PC-9 (cell line): ENCODE measurements around the gene PPP1CC. TPM values are rescaled to one million over a fixed set of nuclear protein-coding genes. Genes with fewer than 3 reads are reported as not detected.

ENCODE experiments used
- BruUV-seq: library from RNA; stranded (reverse); fragments of 400-500 nt; replicated peaks from 2 replicates; lab custom pipeline; 2021; lab: Mats Ljungman, UMichigan
- CTCF ChIA-PET: fragments of 300-600 bp; sonication (Branson Sonifier 250); formaldehyde crosslinking; loops from one replicate; lab custom pipeline; 2022; ENCODE audit warnings: antibody characterized with exemption; lab: Charles Lee
- POLR2A ChIA-PET: fragments of 300-600 bp; sonication (Branson Sonifier 250); formaldehyde crosslinking; loops from one replicate; lab custom pipeline; 2022; ENCODE audit warnings: antibody characterized with exemption; ENCODE audit not compliant: unreplicated experiment; lab: Charles Lee
- DNase-seq, 2 experiments: peaks; one replicate each; pipeline versions ENCODE4 v3.0.0 to v3.0.0-alpha.2; 2015 to 2022; ENCODE audit warnings: mixed read lengths in 1 of 2
- H2AFZ ChIP-seq: fragments of 200-600 bp; sonication (generic); 2 replicates; pipeline ENCODE4 v1.8.1; 2017; ENCODE audit warnings: antibody characterized with exemption
- H3F3A ChIP-seq: fragments of 200-600 bp; sonication (generic); 2 replicates; pipeline ENCODE4 v1.8.1; 2017; ENCODE audit warnings: antibody characterized with exemption, mild to moderate bottlenecking, low read depth; ENCODE audit not compliant: insufficient read depth
- H3K27ac ChIP-seq: fragments of 200-600 bp; sonication (generic); 2 replicates; pipeline ENCODE4 v1.6.1; 2016; ENCODE audit warnings: mixed run types
- H3K27me3 ChIP-seq: fragments of 200-600 bp; sonication (generic); 2 replicates; pipeline ENCODE4 v1.6.1; 2016; ENCODE audit warnings: low read depth, mixed run types; ENCODE audit not compliant: insufficient read depth
- H3K36me3 ChIP-seq: fragments of 200-600 bp; sonication (generic); 2 replicates; pipeline ENCODE4 v1.6.1; 2016; ENCODE audit warnings: low read depth, mixed run types
- H3K4me1 ChIP-seq: fragments of 200-600 bp; sonication (generic); replicated peaks from 2 replicates; pipeline ENCODE4 v1.6.1; 2016; ENCODE audit warnings: mixed run types; ENCODE audit not compliant: insufficient read depth
- H3K4me2 ChIP-seq: fragments of 200-600 bp; sonication (generic); 2 replicates; pipeline ENCODE4 v1.6.1; 2017; ENCODE audit warnings: mixed run types
- H3K4me3 ChIP-seq: fragments of 200-600 bp; sonication (generic); 2 replicates; pipeline ENCODE4 v1.6.1; 2016; ENCODE audit warnings: mixed run types
- H3K79me2 ChIP-seq: fragments of 200-600 bp; sonication (generic); 2 replicates; pipeline ENCODE4 v1.6.1; 2017; ENCODE audit warnings: low read depth, mixed run types
- H3K9me2 ChIP-seq: fragments of 200-600 bp; sonication (generic); 2 replicates; pipeline ENCODE4 v1.8.1; 2017; ENCODE audit warnings: mild to moderate bottlenecking; ENCODE audit not compliant: insufficient read depth
- H3K9me3 ChIP-seq: fragments of 200-600 bp; sonication (generic); 2 replicates; pipeline ENCODE4 v1.8.1; 2016; ENCODE audit warnings: low read depth; ENCODE audit not compliant: insufficient read depth
- H4K20me1 ChIP-seq: fragments of 200-600 bp; sonication (generic); 2 replicates; pipeline ENCODE4 v1.8.1; 2017; ENCODE audit not compliant: insufficient read depth
- EZH2 ChIP-seq: fragments of 200-600 bp; sonication (generic); IDR thresholded peaks from 2 replicates; pipeline ENCODE4 v1.8.0; 2017; ENCODE audit warnings: antibody characterized with exemption, low read depth
- intact Hi-C: fragments of 100-400 bp; cut with micrococcal nuclease; formaldehyde crosslinking; loops from one replicate; pipeline ENCODE4 v1.10.0; 2022; ENCODE audit not compliant: unreplicated experiment
- total RNA-seq: library from RNA; stranded (reverse); gene quantifications from 2 replicates; pipeline ENCODE4 v1.2.3, GENCODE V29; 2021
- TF ChIP-seq, protein P1 (sequence below): fragments of 200-600 bp; sonication (generic); conservative IDR thresholded peaks from 2 replicates; pipeline ENCODE4 v1.6.1; 2017; ENCODE audit warnings: mixed run types, antibody characterized with exemption, mild to moderate bottlenecking, moderate library complexity

Gene PPP1CC
- total RNA-seq, 1 experiment from 2014 or later = 170 TPM

- no peaks in the 10 kb centered on the region for H3K36me3 ChIP-seq
- TF ChIP-seq, protein P1, sequence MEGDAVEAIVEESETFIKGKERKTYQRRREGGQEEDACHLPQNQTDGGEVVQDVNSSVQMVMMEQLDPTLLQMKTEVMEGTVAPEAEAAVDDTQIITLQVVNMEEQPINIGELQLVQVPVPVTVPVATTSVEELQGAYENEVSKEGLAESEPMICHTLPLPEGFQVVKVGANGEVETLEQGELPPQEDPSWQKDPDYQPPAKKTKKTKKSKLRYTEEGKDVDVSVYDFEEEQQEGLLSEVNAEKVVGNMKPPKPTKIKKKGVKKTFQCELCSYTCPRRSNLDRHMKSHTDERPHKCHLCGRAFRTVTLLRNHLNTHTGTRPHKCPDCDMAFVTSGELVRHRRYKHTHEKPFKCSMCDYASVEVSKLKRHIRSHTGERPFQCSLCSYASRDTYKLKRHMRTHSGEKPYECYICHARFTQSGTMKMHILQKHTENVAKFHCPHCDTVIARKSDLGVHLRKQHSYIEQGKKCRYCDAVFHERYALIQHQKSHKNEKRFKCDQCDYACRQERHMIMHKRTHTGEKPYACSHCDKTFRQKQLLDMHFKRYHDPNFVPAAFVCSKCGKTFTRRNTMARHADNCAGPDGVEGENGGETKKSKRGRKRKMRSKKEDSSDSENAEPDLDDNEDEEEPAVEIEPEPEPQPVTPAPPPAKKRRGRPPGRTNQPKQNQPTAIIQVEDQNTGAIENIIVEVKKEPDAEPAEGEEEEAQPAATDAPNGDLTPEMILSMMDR = no peak
- TF ChIP-seq EZH2 = no peak
- intact Hi-C loops = loop anchor here (5.0 to 10.0 kb wide), 2 partner anchors 121 to 183 kb away; no protein-coding TSS in a partner anchor
- ChIA-PET CTCF (interaction anchor here (0.5 to 1.3 kb wide), 5 partner anchors 123 to 565 kb away, joined by 3 to 14 read pairs (median 5); no protein-coding TSS in a partner anchor), POLR2A (interaction anchor here (0.6 kb wide), 1 partner anchor 44 kb away, joined by 3 read pairs; no protein-coding TSS in a partner anchor)
- no peak overlapping the region for H3K4me3 ChIP-seq
- no peaks in the 10 kb centered on the region for H3K27me3 ChIP-seq
- no peak for DNase-seq
- no peak overlapping the region for H3K4me2 ChIP-seq
- H3K79me2 ChIP-seq = no peaks in the 10 kb centered on the region
- no peak overlapping the region for H3K27ac ChIP-seq
- no peaks in the 10 kb centered on the region for H3F3A ChIP-seq
- H2AFZ ChIP-seq = no peak overlapping the region
- no peaks in the 10 kb centered on the region for H3K9me3 ChIP-seq
- H4K20me1 ChIP-seq = no peaks in the 10 kb centered on the region
- H3K4me1 ChIP-seq = no peaks in the 10 kb centered on the region
- BruUV-seq = no TSS peak
- no peaks in the 10 kb centered on the region for H3K9me2 ChIP-seq
These were observed 38.5 kb downstream of the PPP1CC start for GRCh38 chr12:110704231-110704630.

GRCh38 chr12:110702081-110702480 lies 40.6 kb downstream of the PPP1CC start:
- no peak overlapping the region for H2AFZ ChIP-seq
- no peaks in the 10 kb centered on the region for H3K9me3 ChIP-seq
- intact Hi-C loops = loop anchor here (5.0 to 10.0 kb wide), 2 partner anchors 123 to 185 kb away; no protein-coding TSS in a partner anchor
- H3K79me2 ChIP-seq = no peaks in the 10 kb centered on the region
- no peak overlapping the region for H3K27ac ChIP-seq
- no peak overlapping the region for H3K4me3 ChIP-seq
- H3K4me2 ChIP-seq = no peak overlapping the region
- H3K4me1 ChIP-seq = no peaks in the 10 kb centered on the region
- H3F3A ChIP-seq = no peaks in the 10 kb centered on the region
- no peaks in the 10 kb centered on the region for H3K27me3 ChIP-seq
- CTCF ChIA-PET = interaction anchor here (0.6 kb wide), 1 partner anchor 765 kb away, joined by 17 read pairs; no protein-coding TSS in a partner anchor
- no peaks in the 10 kb centered on the region for H3K9me2 ChIP-seq
- no TSS peak for BruUV-seq
- POLR2A ChIA-PET = no interaction called here
- DNase-seq = no peak
- H4K20me1 ChIP-seq = no peaks in the 10 kb centered on the region
- TF ChIP-seq, protein P1 = no peak
- TF ChIP-seq EZH2 = no peak
- H3K36me3 ChIP-seq = no peaks in the 10 kb centered on the region

- Histone ChIP-seq H3K79me2 (no peaks in the 10 kb centered on the region), H3K27me3 (no peaks in the 10 kb centered on the region), H3K4me2 (no peak overlapping the region), H2AFZ (no peak overlapping the region), H3K27ac (no peak overlapping the region), H3K4me3 (no peak overlapping the region), H3F3A (no peaks in the 10 kb centered on the region), H3K36me3 (no peaks in the 10 kb centered on the region), H3K9me2 (no peaks in the 10 kb centered on the region), H3K4me1 (no peaks in the 10 kb centered on the region), H4K20me1 (no peaks in the 10 kb centered on the region), H3K9me3 (no peaks in the 10 kb centered on the region)
- no peak for DNase-seq
- ChIA-PET CTCF (no interaction called here), POLR2A (interaction anchor here (0.7 kb wide), 1 partner anchor 21 kb away, joined by 7 read pairs; no protein-coding TSS in a partner anchor)
- TF ChIP-seq EZH2 = no peak
- TF ChIP-seq, protein P1 = no peak
- no TSS peak for BruUV-seq
- intact Hi-C loops = loop anchor here (5.0 to 10.0 kb wide), 4 partner anchors 88 to 248 kb away; partner anchors contain the start of genes ARPC3 and TCTN1
These were observed 42.9 kb downstream of the PPP1CC start for GRCh38 chr12:110699591-110700445.
